Caco-2 (cell line): Measurements from ENCODE around the gene ARHGAP24. TPM values are rescaled to one million over a fixed set of nuclear protein-coding genes. Genes with fewer than 3 reads are reported as not detected.

Experiments
- BruUV-seq: library from RNA; stranded (reverse); fragments of 400-500 nt; replicated peaks from 2 replicates; lab custom pipeline; 2021; lab: Mats Ljungman, UMichigan
- CTCF ChIA-PET: fragments of 300-600 bp; sonication (Branson Sonifier 250); formaldehyde crosslinking; loops from one replicate; lab custom pipeline; 2022; ENCODE audit warnings: antibody characterized with exemption; lab: Charles Lee
- POLR2A ChIA-PET: fragments of 300-600 bp; sonication (Branson Sonifier 250); formaldehyde crosslinking; loops from one replicate; lab custom pipeline; 2022; ENCODE audit warnings: antibody characterized with exemption; lab: Charles Lee
- DNase-seq, 2 experiments: peaks; one replicate each; pipeline versions ENCODE4 v3.0.0 to v3.0.0-alpha.2; 2020 to 2022
- H3K27me3 ChIP-seq: replicated peaks from 2 replicates; pipeline ENCODE4 v1.6.0; 2011; ENCODE audit warnings: low read length; ENCODE audit not compliant: control insufficient read depth, insufficient read depth
- H3K36me3 ChIP-seq: 2 replicates; pipeline ENCODE4 v1.5.1; 2011; ENCODE audit warnings: low read length; ENCODE audit not compliant: control insufficient read depth, insufficient read depth
- H3K4me1 ChIP-seq: fragments of 250-450 bp; sonication (Bioruptor Pico); 2 replicates; pipeline ENCODE4 v1.5.1; 2020; ENCODE audit warnings: mild to moderate bottlenecking
- H3K4me3 ChIP-seq: 2 replicates; pipeline ENCODE4 v1.5.1; 2011; ENCODE audit warnings: low read depth, mild to moderate bottlenecking, control low read depth, low read length
- H3K9me3 ChIP-seq: fragments of 250-450 bp; sonication (Bioruptor Pico); 2 replicates; pipeline ENCODE4 v1.5.1; 2020; ENCODE audit warnings: mild to moderate bottlenecking, moderate library complexity
- H3K27ac Mint-ChIP-seq: one replicate; pipeline ENCODE4 v1.8.0; 2022; ENCODE audit warnings: mixed read lengths; ENCODE audit not compliant: unreplicated experiment
- H3K27me3 Mint-ChIP-seq: one replicate; pipeline ENCODE4 v1.8.0; 2022; ENCODE audit warnings: mixed read lengths; ENCODE audit not compliant: insufficient read depth, unreplicated experiment
- H3K36me3 Mint-ChIP-seq: one replicate; pipeline ENCODE4 v1.8.0; 2022; ENCODE audit warnings: mild to moderate bottlenecking, mixed read lengths; ENCODE audit not compliant: insufficient read depth, unreplicated experiment
- H3K4me1 Mint-ChIP-seq: one replicate; pipeline ENCODE4 v1.8.0; 2022; ENCODE audit warnings: low read depth, mixed read lengths; ENCODE audit not compliant: unreplicated experiment
- H3K4me3 Mint-ChIP-seq: one replicate; pipeline ENCODE4 v1.8.0; 2022; ENCODE audit warnings: mild to moderate bottlenecking, moderate library complexity, mixed read lengths; ENCODE audit not compliant: unreplicated experiment
- H3K9me3 Mint-ChIP-seq: one replicate; pipeline ENCODE4 v1.8.0; 2022; ENCODE audit warnings: mixed read lengths; ENCODE audit not compliant: unreplicated experiment
- intact Hi-C: fragments of 100-400 bp; cut with micrococcal nuclease; formaldehyde crosslinking; loops from one replicate; pipeline ENCODE4 v1.10.0; 2022; ENCODE audit not compliant: unreplicated experiment
- total RNA-seq: library from RNA; stranded (reverse); gene quantifications from 2 replicates; pipeline ENCODE4 v1.2.3, GENCODE V29; 2022
- TF ChIP-seq, protein P1 (sequence below), 2 experiments: fragments of 200-600 bp in 1 of 2; IDR thresholded peaks; 1 replicate in 1 of 2; 2 replicates in 1 of 2; pipeline versions ENCODE4 v1.5.1 to v1.8.0; 2011 to 2022; ENCODE audit warnings: antibody characterized with exemption in 1 of 2, control low read depth in 1 of 2, inconsistent platforms in 1 of 2, low read depth in 1 of 2, low read length in 1 of 2, mild to moderate bottlenecking in 1 of 2, moderate library complexity in 1 of 2; ENCODE audit not compliant: insufficient read depth in 1 of 2, severe bottlenecking in 1 of 2, unreplicated experiment in 1 of 2

Gene ARHGAP24
- total RNA-seq, 1 experiment from 2014 or later: 2.8 TPM

DNA sequence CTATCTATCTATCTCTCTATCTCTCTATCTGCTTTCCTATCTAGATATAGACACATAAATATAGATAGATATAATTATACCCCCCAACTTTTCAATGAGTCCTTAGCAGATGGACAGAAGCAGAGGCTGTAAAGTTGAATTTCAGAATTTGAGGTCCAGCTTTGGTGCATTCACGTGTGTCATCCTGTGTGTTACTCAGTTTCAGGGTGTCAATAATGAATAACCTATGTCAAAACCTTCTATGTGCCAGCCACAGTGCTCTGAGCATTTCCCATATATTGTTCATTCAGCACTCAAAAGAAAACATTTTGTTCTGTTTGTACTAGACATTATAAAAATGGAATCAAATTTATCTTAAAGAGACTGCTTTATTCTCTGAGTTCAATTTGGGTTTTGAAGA is 310.0 kb downstream of the ARHGAP24 start:
- Histone ChIP-seq H3K36me3 (no peaks in the 10 kb centered on the region), H3K4me3 (no peak overlapping the region), H3K27me3 (no peaks in the 10 kb centered on the region), H3K4me1 (no peaks in the 10 kb centered on the region), H3K9me3 (no peaks in the 10 kb centered on the region)
- H3K4me3 Mint-ChIP-seq: no peak overlapping the region
- CTCF ChIA-PET: no interaction called here
- H3K27ac Mint-ChIP-seq: no peak overlapping the region
- no peaks in the 10 kb centered on the region for H3K9me3 Mint-ChIP-seq
- no TSS peak for BruUV-seq
- peaks cover 10% of the 10 kb centered on the region for H3K27me3 Mint-ChIP-seq
- H3K36me3 Mint-ChIP-seq: no peaks in the 10 kb centered on the region
- POLR2A ChIA-PET: no interaction called here
- intact Hi-C loops: no loop called here
- TF ChIP-seq, protein P1, sequence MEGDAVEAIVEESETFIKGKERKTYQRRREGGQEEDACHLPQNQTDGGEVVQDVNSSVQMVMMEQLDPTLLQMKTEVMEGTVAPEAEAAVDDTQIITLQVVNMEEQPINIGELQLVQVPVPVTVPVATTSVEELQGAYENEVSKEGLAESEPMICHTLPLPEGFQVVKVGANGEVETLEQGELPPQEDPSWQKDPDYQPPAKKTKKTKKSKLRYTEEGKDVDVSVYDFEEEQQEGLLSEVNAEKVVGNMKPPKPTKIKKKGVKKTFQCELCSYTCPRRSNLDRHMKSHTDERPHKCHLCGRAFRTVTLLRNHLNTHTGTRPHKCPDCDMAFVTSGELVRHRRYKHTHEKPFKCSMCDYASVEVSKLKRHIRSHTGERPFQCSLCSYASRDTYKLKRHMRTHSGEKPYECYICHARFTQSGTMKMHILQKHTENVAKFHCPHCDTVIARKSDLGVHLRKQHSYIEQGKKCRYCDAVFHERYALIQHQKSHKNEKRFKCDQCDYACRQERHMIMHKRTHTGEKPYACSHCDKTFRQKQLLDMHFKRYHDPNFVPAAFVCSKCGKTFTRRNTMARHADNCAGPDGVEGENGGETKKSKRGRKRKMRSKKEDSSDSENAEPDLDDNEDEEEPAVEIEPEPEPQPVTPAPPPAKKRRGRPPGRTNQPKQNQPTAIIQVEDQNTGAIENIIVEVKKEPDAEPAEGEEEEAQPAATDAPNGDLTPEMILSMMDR (IDR thresholded peaks at IDR 0.05; ENCODE audit: insufficient read depth in 1 of 2, low read depth in 1 of 2, low read length in 1 of 2, severe bottlenecking in 1 of 2, unreplicated experiment in 1 of 2): no peak
- no peak for DNase-seq
- no peaks in the 10 kb centered on the region for H3K4me1 Mint-ChIP-seq

DNA sequence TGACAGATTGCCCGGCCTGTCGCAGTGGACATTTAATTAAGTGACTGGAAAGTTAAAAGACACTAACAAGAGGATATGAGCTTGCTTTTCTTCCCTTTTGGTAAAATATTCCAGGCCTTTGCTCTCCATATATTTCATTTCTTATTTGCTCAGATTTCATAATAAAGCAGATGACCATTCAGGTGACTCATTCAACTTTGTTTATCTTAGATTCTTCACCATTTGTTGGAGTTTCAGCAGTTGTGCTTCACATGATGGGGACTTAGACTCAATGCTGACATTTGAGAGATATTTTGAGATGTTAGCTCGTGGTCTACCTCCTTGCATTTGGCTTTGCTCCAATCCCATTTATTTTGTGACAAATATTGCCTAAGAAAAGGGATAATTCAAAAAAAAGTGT is 312.2 kb downstream of the ARHGAP24 start:
- H3K4me3 ChIP-seq: no peak overlapping the region
- no peak overlapping the region for H3K27ac Mint-ChIP-seq

DNA sequence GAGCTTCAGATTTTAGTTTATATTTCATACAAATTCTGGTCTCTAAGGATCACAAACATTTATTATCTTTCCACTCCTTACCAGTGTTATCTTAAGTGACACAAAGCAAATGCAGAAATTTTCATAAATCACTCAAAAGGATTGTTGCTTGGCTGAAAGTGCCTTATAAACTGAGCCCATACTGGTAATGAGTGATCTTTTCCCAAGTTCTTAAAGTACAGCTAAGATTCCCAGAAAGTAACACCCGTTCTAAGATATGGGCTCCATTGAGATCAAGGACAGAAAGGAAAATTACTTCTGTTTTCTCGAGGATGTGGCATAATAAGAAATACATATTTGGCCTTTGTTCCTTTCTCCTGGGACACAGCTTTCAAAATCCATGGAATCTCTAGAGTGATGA is 313.7 kb downstream of the ARHGAP24 start:
- peaks cover 10% of the 10 kb centered on the region for H3K27me3 Mint-ChIP-seq
- no peaks in the 10 kb centered on the region for H3K4me1 Mint-ChIP-seq
- Histone ChIP-seq H3K27me3 (no peaks in the 10 kb centered on the region), H3K4me1 (no peaks in the 10 kb centered on the region), H3K9me3 (no peaks in the 10 kb centered on the region), H3K4me3 (no peak overlapping the region), H3K36me3 (no peaks in the 10 kb centered on the region)
- POLR2A ChIA-PET: no interaction called here
- BruUV-seq: no TSS peak
- no peak for DNase-seq
- no peak overlapping the region for H3K4me3 Mint-ChIP-seq
- CTCF ChIA-PET: no interaction called here
- H3K27ac Mint-ChIP-seq: no peak overlapping the region
- H3K36me3 Mint-ChIP-seq: no peaks in the 10 kb centered on the region
- intact Hi-C loops: no loop called here
- no peaks in the 10 kb centered on the region for H3K9me3 Mint-ChIP-seq
- TF ChIP-seq, protein P1 (IDR thresholded peaks at IDR 0.05; ENCODE audit: insufficient read depth in 1 of 2, low read depth in 1 of 2, low read length in 1 of 2, severe bottlenecking in 1 of 2, unreplicated experiment in 1 of 2): no peak

More for the DNA sequence above, 312.2 kb downstream of the ARHGAP24 start:
- Histone ChIP-seq H3K36me3 (no peaks in the 10 kb centered on the region), H3K9me3 (no peaks in the 10 kb centered on the region), H3K4me1 (no peaks in the 10 kb centered on the region), H3K27me3 (no peaks in the 10 kb centered on the region)
- Mint-ChIP-seq H3K4me3 (no peak overlapping the region), H3K27me3 (peaks cover 10% of the 10 kb centered on the region), H3K9me3 (no peaks in the 10 kb centered on the region), H3K36me3 (no peaks in the 10 kb centered on the region), H3K4me1 (no peaks in the 10 kb centered on the region)
- intact Hi-C loops: no loop called here
- TF ChIP-seq, protein P1 (IDR thresholded peaks at IDR 0.05; ENCODE audit: insufficient read depth in 1 of 2, low read depth in 1 of 2, low read length in 1 of 2, severe bottlenecking in 1 of 2, unreplicated experiment in 1 of 2): no peak
- ChIA-PET CTCF (no interaction called here), POLR2A (no interaction called here)
- no peak for DNase-seq
- no TSS peak for BruUV-seq
